NCI-H1694 (cell line): ENCODE data around the gene RGS3.

Experiments used
- DNase-seq: peaks from one replicate; lab custom pipeline; 2025; lab: John Stamatoyannopoulos, UW

RGS3 gene

DNA sequence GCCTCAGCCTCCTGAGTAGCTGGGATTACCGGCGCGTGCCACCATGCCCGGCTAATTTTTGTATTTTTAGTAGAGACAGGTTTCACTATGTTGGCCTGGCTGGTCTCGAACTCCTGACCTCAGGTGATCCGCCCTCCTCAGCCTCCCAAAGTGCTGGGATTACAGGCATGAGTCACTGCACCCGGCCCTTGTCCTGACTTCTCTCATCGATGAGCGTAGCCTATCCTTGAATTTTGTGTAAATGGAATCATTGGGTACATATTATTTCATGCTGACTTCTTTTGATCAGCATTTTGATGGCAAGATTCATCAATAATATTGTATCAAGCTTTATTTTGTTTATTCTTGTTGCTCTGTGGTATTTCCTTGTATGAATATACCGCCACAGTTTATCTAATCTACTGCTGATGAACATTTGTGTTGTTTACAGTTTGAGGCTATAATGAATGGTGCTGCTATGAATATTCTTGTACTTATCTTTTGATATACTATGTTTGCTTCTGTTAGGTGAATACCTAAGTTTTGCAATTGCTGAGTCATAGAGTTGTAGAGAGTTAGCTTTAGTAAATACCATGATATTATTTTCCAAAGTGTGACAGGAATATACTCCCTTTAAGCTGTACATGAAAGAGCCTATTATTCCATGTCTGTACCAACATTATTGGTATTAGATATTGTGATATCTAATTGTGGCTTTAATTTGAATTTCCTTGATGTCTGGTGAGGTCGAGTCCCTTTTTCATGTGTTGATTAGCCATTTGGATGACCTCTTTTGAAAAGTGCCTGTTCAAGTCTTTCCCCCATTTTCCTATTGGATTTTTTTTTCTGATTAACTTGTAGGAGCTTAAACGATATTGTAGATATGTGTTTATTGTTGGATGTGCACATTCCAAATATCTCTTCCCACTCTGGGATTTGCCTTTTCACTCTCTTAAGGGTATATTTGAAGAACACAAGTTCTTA is 107.5 kb downstream of the RGS3 start:
- DNase-seq = no peak

DNA sequence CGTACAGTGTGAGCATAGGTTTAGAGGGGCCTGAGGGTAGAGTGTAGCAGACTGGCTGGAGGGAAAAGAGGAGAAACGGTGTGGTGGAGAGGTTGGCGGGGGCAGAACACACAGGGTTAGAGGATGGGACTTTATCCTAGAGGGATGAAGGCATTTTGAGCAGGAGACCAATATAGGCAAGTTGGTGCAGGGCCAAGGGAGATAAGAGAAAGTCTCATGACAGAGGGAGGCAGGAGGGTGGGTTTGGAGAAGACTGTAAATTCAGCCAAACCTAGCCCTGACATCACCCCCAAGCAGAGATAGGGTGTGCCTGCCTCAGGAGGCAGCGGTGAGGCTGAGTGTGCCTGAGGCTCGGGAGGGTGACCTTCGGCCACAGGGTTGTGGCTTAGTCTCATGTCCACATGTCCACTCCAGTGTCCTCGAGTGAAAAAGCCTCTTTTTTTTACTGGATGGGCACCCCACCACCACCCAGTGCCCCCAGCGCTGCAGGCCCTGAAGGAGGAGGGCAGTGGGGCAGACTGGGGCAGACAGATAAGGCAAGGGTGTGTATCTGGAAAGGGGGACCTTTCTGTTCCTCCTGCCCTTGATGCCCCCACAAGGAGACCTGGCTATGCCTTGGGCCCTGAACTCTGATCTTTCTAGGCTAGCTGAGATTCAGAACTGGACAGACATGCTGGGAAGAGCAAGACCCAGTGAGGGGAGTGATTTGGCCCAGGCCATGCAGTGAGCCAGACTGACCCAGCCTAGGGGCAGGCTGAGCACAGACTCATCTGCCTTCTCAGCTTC is 108.7 kb downstream of the RGS3 start:
- DNase-seq = no peak

DNA sequence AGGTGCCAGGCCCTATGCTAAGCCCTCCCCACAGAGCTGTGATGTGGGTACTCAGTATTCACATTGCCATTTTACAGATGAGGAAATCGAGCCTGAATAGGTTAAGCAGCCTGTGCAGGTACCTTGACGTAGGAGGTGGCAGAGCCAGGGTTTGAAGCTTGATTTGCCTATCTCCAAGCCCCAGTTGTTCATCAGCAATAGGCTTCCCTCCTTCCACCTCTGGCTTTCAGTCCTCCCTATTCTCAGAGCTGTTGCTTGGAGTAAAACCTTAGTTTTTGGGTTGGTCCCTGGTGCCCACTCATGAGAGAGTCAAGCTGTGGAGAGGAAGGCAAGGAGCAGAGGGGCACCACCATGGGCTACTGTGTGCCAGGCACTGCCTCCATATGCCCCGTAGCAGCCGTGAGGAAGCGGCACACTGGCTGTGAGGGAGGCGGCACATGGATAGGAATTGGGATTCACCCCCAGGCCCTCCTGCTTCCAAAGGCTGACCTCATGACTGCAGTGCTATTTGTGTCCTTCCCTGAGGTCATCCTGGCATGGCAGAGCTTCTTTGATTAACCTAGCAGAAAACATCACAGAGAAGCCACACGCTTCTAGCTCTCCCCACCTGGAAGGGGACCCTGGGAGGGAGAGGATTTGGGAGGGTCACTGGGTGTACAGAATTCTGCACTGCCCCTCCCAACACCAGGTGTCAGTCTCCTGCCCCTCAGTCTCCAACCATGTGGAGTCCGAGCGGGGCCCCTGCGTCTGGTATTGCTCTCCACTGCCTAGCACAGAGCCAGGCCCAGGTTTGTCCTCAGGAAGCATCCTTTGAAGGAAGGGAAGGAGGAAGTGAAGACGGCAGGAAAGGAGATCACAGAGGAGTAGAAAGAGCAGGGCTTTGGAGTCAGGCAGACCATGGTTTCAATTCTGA is 109.8 kb downstream of the RGS3 start:
- DNase-seq = no peak

DNA sequence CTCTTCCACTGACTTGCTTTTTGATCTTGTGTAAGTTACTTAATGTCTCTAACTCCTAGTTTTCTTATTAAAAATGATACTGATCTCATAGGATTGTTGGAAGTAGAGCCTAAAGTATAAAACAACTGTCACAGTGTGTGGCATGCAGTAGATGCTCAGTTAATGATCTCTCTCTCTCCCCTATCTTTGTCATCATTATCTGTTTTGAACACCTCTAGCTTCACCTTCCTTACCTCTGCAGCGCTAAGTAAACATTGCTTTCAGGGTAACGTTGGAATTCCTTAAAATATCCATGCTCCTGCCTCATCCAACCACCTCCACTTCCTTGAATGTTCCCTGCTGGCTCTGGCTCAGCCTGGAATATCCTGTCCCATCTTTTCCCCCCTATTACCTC is 110.4 kb downstream of the RGS3 start:
- no peak for DNase-seq

DNA sequence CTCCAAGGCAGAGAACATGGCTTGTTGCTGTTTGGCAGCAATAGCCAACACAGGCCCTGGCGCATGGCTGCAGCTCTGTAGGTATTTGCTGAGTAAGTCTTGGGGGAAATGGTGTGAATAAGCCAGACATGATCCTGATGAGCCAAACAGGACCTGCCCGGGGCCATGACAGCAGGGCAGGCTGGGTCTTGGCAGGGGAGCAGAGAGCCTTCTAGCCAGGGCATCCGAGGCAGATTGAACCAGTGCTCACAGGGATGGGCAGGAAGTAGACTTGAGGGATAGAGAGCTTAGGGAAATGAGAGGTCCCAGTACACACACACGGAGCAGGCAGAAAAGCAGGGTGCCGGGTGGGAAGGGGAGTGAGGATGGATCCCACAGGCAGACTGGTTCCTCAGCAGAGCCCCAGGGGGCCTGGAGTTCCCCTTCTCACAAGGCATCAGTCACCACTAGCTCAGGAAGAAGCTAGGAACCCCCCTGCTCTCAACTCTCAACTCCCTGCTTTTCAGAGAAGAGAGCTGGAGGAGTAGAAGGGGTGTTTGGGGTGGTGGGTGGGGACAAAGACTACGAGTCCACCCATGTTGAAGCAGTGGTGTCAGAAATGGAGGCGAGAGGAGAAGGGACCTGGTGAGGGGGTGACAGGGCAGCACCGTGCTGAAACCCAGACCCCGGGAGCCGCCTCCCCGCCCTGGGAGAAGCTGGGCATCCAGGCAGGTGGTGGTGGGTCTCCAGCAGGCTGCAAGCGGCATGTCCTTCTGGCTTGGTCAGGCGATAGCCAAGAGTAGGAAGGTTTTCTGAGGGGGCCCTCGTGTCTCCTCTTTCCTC is 111.1 kb downstream of the RGS3 start:
- no peak for DNase-seq

DNA sequence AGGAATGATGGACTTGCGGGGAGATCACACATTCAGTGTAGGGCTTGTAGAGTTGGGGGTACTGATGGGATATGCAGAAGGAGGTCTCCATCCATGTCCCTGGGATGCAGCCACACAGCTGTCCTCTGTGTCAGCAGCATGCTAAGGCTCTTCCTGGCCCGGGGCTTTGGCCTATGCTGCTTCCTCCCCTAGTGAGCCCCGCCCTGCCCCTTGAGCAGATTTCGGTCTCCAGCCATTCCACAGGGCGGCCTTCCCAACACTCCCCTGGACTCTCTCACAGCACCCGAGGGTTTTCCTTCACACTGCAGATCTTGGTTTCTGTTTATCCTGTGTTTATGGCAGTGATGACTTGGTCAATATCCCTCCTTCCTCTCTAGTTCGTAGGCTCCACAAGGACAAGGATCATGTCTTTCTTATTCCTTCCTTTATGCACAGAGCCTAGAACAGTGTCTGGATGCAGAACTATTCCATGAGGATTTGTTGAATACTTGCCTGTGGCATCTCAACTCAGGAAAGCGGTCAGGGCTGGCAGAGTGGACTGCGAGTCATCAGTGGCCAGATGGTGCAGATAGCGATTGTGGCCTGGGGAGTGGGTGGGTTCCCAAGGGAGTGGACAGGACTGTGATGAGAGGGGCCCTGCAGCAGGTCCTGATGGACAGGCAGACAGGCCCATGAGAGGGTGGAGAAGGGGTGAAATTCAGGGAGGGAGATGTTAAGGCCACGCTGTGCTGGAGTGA is 114.2 kb downstream of the RGS3 start:
- no peak for DNase-seq

DNA sequence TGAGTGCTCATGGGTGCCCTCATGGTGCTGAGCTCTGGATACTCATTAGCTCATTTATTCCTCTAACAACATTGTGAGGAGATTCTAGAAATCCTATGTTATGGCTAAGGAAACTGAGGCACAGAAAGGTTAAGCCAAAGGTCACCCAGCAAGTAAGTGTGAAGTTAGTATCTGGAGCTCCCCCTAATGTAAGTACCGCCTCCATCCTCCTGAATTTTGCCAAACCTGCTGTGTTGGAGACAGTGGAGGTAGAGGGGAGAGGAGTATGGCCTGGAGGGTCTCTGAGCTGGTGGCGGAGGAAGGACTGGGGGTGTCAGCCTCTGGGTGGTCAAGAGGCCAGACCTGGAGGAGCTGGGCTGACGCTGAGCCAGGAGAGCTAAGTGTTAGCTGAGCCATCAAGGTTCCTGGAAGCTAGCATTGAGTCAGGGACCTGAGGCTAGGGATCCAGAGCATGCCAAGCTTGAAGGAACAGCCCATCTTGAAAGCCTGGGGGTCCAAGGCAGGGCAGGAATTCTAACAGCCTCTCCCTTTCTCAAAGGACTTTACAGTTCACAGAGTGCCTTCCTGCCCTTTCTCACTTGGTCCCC is 114.8 kb downstream of the RGS3 start:
- no peak for DNase-seq

DNA sequence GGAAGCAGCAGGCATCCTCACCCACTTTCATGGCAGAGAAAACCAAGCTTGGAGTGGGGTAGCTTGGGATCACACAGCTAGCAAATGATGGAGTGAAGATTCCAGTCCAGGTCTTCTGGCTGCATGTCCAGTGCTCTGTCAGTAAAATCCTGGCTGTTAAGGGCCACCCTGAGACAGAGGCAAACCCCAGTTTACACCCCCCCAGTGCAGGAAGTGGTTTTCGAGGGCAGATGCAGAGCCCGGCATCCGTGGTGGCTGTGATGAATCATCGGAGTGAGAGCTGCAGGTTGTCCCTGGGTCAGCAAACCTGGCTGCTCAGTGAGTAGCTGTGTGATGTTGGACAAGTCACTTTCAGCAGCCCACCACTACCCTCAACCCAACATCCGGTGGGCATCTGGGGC is 115.4 kb downstream of the RGS3 start:
- no peak for DNase-seq

DNA sequence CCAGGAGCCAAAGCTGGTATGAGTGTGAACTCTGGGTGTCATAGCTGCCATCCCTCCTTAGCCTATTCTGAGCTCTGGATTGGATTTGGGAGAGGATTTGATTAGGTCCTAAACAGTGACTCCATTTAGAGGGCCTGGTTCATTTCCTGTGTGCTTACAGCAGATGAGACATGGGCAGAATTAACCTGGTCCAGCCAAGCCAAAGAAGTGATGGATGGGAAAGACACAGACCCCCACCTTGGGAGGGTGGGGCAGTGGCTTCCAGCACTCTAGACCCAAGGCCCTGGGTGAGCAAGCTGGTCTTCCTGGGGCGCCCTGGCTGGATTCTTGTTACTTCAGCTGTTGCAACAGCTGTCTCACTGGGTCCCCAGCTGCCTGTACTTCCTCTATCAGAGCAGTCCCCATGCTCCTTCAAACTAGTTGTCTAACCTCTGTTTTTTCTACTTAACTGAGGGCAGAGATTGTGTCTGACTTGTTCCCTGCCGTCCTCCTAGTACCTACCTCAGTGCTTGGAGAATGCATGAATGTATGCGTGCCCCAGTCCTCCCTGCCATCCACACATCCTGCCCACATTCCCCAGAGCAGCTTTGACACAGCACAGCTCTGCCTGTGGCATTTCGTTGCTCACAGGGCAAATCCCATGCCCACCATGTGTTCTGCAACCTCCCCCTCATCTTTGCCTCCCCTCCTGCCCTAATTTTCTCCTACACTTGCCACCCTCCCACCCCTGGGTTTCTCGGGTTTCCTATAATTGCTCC is 115.9 kb downstream of the RGS3 start:
- no peak for DNase-seq

DNA sequence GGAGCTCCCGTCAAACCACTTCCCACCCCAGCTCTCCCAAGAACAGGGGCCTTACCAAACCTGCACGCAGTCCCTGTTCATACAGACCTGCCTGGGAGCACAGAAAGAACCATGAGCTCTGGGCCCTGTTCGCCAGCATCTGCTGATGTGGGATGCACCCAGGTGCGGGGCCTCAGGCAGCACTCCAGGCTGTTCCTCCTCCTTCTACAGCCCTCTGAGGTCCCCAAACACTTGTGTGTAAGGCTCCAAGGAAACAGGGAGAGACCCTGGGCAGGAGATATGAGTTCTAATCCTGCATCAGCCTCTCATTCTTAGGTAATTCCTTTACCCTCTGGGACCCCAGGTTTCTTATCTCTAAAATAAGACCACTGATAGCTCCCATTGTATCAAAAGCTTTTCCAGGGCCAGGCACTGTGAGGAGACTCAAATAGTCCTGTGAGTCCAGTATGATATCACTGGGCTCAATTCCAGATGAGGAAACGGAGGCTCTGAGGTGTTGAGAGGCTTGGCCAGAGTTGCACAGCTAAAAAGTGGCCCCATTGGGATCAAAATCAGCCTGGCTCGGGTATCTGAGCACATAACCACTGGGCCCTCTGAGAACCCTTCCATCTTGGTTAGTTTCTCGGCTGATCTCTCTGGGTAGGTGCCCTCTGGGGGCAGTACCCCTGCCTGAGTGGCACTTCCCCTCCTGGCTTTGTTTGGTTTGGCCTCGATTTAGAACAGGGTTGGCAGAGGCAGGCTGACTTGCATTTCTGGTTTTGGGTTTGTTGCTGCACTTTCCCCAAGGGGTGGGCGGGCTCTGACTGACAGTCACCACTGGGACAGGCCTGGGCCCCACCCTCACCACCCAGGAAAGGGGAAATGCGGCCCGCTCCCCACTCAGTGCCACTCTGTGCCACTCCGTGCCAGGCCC is 116.8 kb downstream of the RGS3 start:
- DNase-seq = no peak

DNA sequence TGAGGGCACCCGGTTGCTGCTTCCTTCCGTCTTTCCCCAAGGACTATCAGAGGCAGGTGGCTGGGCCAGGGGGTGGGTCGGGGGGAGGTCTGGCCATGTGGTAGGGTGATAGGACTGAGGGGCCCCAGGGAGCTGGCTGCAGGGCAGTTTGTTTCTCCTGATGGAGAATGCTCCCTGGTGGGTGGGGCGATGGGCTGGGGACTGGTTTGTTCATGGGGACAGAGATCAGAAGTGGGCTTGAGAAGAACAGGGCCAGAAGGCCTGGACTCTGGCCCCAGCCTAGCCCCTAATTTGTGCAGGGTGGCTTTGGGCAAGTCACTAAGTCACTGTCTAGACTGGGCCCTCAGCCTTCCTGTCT is 117.4 kb downstream of the RGS3 start:
- DNase-seq = no peak

DNA sequence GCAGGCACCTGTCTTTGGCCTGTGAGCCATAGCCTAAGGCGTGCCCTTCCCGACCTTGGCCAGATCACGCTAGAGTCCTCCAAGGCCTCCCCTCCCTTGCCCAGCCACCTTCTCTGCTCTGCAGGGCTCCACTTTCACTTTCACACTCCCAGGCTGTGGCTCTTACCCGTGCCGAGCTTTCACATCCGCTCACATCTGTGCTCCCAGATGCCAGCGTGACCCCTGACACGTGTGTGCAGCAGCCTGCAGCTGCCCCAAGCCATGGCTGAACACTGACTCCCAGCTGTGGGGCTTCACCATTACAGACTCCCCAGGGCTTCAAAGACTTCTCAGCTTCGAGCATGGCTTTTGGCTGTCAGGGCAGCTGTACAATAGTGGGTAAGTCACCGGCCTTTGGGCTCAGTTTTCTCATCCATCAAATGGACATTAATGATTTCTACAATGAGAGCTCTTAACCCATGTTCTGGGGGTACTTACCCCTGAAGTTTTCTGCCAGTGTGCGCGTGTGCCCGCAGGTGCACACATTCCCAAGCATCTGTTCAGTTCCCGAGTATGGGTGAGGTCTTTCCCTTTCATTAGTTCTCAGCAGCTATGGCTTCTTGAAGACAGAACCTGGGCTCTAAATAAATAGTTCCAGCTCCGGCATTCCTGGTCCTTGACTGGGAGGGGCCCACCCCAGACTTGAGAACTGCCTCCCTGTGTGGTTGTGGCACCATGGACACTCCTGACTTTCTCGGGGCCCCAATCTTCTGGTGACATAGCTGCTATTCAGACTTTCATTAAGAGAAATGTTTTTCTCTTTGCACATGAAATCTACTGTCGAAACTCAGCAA is 118.6 kb downstream of the RGS3 start:
- no peak for DNase-seq

DNA sequence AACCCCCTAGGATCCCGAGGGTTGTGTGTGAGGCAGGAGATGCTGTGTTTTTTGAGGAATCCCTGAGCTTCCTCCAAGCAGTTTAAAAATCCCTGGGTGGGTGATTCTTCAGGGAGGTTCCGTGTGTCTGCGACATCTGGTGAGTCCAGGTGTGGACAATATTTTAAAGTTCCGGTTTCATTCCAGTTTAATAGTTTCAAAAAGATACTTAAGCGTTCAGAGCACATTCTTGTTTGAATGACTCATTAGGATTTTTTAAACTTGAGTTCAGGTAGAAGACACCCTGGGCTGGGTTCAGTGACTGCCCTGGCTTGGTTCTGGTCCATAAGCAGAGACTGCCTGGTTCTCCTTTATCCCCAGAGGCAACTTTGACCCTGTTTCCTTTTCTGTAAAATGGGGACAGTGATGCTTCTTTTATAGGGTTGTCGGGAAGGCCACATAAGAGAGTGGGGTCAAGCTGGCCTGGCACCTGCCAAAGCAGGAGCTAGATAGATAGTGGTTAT is 119.2 kb downstream of the RGS3 start:
- no peak for DNase-seq

DNA sequence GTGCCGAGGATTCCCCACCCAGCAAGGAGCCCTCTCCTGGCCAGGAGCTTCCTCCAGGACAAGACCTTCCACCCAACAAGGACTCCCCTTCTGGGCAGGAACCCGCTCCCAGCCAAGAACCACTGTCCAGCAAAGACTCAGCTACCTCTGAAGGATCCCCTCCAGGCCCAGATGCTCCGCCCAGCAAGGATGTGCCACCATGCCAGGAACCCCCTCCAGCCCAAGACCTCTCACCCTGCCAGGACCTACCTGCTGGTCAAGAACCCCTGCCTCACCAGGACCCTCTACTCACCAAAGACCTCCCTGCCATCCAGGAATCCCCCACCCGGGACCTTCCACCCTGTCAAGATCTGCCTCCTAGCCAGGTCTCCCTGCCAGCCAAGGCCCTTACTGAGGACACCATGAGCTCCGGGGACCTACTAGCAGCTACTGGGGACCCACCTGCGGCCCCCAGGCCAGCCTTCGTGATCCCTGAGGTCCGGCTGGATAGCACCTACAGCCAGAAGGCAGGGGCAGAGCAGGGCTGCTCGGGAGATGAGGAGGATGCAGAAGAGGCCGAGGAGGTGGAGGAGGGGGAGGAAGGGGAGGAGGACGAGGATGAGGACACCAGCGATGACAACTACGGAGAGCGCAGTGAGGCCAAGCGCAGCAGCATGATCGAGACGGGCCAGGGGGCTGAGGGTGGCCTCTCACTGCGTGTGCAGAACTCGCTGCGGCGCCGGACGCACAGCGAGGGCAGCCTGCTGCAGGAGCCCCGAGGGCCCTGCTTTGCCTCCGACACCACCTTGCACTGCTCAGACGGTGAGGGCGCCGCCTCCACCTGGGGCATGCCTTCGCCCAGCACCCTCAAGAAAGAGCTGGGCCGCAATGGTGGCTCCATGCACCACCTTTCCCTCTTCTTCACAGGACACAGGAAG is 120.2 kb downstream of the RGS3 start:
- DNase-seq = no peak

DNA sequence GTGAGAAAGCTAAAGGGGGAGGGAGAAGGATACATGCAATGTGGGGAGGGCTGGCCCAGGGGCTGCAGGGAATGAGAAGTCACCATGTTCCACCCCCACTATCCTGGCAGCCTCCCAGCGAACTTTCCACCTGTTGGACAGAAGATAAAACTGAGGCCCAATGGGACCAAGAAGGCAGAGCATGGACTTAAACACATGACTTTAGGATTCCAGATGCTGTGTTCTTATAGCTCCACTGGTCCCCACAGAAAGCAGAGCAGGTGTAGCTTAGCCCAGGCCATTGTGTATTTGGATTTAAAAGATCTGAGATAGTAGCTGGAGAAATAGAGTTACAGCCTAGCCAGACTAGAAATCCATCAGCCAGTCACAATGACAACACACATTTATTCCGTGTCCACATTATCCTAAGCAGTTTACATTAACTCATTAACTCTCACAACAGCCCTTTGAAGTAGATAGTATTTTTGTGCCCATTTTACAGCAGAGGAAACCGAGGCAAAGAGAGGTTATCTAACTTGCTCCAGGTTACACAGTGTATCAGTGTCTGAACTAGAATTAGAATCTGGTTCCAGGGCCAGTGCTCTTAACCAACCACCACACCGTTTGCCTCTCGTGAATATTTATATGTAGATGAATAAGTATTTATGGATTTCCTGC is 121.0 kb downstream of the RGS3 start:
- no peak for DNase-seq

DNA sequence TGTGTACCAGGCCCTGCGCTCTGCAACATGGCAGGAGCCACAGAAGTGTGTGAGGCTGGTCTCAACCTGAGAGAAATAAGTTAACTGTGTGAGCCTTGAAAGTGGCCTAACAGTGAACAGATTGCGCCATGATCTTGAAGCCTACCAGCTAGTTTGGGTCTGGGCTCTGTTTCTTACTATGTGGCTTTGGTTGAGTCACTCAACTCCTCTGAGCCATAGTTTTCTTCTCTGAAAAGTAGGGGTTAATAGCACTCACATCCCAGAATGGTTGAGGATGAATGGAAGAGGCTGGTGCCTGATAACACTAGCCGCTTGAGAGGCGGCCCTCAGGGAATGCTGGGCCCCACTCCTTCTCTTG is 121.5 kb downstream of the RGS3 start:
- DNase-seq = no peak
